Measurements from ENCODE around the gene ASXL3.

The ASXL3 gene

DNA sequence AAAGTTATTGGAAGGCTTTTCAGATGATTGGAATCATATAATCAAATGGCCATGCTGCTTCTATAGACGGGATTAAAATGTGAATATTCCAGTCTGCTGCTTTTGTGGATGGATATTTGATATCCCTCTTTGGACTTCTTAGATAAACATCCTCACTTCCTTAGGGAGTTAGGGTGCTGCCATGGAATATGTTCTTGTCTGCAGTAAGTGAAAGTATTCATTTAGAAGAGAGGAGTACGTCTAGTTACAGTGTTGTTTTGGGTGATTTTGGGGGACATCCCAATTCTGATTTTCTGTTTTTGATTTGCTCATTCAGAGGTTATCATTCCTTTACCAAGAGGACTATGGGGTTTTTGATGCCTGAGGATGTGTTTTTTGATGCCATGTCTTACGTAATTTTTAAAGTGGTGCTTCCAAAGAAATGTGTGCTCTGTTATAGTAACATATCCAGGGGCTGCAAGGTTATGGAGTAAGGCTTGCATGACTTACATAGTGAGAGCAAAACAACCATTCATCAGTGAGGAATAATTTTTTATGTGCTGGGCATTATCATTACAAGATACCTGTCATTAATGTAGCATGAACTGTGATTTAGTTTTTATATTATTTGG is 33.6 kb downstream of the ASXL3 start:
- Histone ChIP-seq H3K9ac (no peak overlapping the region), H2AFZ (no peak overlapping the region), H3K27ac (no peak overlapping the region), H3K4me2 (ENCODE audit: low read length) (no peak overlapping the region), H3K9me3 (ENCODE audit: control insufficient read depth, low read length) (no peaks in the 10 kb centered on the region), H3K79me2 (no peaks in the 10 kb centered on the region), H3K4me1 (no peaks in the 10 kb centered on the region), H3K36me3 (ENCODE audit: control insufficient read depth, insufficient read depth, low read length) (no peaks in the 10 kb centered on the region), H3K27me3 (ENCODE audit: control insufficient read depth, insufficient read depth, low read length) (no peaks in the 10 kb centered on the region), H3K4me3 (ENCODE audit: low read depth, low read length) (no peak overlapping the region)
- TF ChIP-seq, protein P1, sequence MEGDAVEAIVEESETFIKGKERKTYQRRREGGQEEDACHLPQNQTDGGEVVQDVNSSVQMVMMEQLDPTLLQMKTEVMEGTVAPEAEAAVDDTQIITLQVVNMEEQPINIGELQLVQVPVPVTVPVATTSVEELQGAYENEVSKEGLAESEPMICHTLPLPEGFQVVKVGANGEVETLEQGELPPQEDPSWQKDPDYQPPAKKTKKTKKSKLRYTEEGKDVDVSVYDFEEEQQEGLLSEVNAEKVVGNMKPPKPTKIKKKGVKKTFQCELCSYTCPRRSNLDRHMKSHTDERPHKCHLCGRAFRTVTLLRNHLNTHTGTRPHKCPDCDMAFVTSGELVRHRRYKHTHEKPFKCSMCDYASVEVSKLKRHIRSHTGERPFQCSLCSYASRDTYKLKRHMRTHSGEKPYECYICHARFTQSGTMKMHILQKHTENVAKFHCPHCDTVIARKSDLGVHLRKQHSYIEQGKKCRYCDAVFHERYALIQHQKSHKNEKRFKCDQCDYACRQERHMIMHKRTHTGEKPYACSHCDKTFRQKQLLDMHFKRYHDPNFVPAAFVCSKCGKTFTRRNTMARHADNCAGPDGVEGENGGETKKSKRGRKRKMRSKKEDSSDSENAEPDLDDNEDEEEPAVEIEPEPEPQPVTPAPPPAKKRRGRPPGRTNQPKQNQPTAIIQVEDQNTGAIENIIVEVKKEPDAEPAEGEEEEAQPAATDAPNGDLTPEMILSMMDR (IDR thresholded peaks at IDR 0.05) = no peak

DNA sequence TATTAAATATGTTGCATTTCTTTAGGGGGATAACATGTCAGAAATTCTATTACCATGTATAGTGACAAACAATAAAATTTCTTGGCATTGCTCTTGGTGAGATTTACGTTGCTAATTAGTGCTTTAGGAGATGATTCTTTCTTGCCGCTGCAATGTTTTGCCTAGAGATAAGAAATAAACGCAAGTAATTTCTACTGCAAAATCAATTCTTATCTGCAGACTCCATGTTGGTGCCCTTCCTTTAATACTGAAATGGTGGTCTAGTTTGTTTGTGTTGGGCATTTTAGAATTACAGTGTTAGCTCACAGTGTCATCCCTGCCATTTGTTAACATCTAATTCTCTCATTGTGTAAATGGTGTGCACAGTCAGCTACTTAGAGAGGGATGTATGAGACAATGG is 34.6 kb downstream of the ASXL3 start:
- no peak overlapping the region for H3K9ac ChIP-seq
- no peak overlapping the region for H3K4me2 ChIP-seq (ENCODE audit: low read length)
- H3K27ac ChIP-seq = no peak overlapping the region
- no peaks in the 10 kb centered on the region for H3K27me3 ChIP-seq (ENCODE audit: control insufficient read depth, insufficient read depth, low read length)
- no peaks in the 10 kb centered on the region for H3K9me3 ChIP-seq (ENCODE audit: control insufficient read depth, low read length)
- no peak overlapping the region for H3K4me3 ChIP-seq (ENCODE audit: low read depth, low read length)
- H3K4me1 ChIP-seq = no peaks in the 10 kb centered on the region
- no peak overlapping the region for H2AFZ ChIP-seq
- H3K79me2 ChIP-seq = no peaks in the 10 kb centered on the region
- no peaks in the 10 kb centered on the region for H3K36me3 ChIP-seq (ENCODE audit: control insufficient read depth, insufficient read depth, low read length)
- TF ChIP-seq, protein P1 (IDR thresholded peaks at IDR 0.05) = no peak

GRCh38 chr18:33616556-33616955 is 38.5 kb downstream of the ASXL3 start:
- no peaks in the 10 kb centered on the region for H3K9me3 ChIP-seq (ENCODE audit: control insufficient read depth, low read length)
- H3K79me2 ChIP-seq = no peaks in the 10 kb centered on the region
- H3K36me3 ChIP-seq (ENCODE audit: control insufficient read depth, insufficient read depth, low read length) = no peaks in the 10 kb centered on the region
- H3K27me3 ChIP-seq (ENCODE audit: control insufficient read depth, insufficient read depth, low read length) = no peaks in the 10 kb centered on the region
- no peak overlapping the region for H3K4me2 ChIP-seq (ENCODE audit: low read length)
- no peak overlapping the region for H2AFZ ChIP-seq
- TF ChIP-seq, protein P1 (IDR thresholded peaks at IDR 0.05) = no peak
- no peak overlapping the region for H3K9ac ChIP-seq
- no peaks in the 10 kb centered on the region for H3K4me1 ChIP-seq
- no peak overlapping the region for H3K4me3 ChIP-seq (ENCODE audit: low read depth, low read length)
- no peak overlapping the region for H3K27ac ChIP-seq

DNA sequence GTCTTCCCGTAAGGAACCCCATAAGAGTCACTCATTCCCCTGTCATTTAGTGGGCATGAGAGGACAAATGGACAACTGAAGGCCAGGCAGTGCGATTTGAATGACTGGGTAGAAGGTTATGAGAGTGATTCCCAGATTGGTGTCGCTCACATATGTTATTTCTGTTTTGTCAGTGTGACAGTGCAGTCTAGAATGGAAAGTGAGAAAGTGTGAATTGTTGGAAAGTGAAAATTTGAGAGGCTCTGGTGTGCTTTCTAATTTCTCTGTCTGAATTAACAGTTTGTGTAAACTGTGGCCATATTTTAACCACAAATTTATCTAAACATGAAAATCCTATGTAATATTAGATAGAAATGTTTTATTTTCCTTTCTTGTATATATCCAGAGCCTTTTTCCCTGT is 49.1 kb downstream of the ASXL3 start:
- Histone ChIP-seq H3K27ac (no peak overlapping the region), H3K79me2 (no peaks in the 10 kb centered on the region), H3K9me3 (ENCODE audit: control insufficient read depth, low read length) (no peaks in the 10 kb centered on the region), H3K27me3 (ENCODE audit: control insufficient read depth, insufficient read depth, low read length) (no peaks in the 10 kb centered on the region), H2AFZ (no peak overlapping the region), H3K9ac (no peak overlapping the region), H3K4me3 (ENCODE audit: low read depth, low read length) (no peak overlapping the region), H3K4me2 (ENCODE audit: low read length) (no peak overlapping the region), H3K36me3 (ENCODE audit: control insufficient read depth, insufficient read depth, low read length) (no peaks in the 10 kb centered on the region), H3K4me1 (no peaks in the 10 kb centered on the region)
- TF ChIP-seq, protein P1 (IDR thresholded peaks at IDR 0.05) = no peak

DNA sequence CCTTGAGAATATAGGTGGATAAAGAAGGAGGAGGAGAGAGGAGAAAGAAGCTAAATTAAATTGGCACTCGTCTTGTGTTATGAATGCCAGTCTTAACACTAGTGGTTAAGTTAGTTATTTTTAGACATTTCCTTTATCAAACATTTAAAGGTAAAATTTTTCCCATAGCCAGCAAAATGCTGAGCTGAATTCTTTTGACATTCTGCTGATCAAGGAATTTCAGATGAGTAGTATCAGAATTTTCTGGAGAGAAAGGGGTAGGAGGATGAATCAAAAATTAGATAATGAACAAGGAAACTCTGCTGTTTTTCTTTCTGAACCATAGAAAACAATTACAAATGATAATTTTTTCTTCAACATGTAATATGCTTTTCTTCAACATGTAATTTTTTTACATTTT is 52.5 kb downstream of the ASXL3 start:
- no peak overlapping the region for H2AFZ ChIP-seq
- TF ChIP-seq, protein P1 (IDR thresholded peaks at IDR 0.05) = no peak
- no peak overlapping the region for H3K27ac ChIP-seq
- no peak overlapping the region for H3K4me2 ChIP-seq (ENCODE audit: low read length)
- no peaks in the 10 kb centered on the region for H3K9me3 ChIP-seq (ENCODE audit: control insufficient read depth, low read length)
- H3K36me3 ChIP-seq (ENCODE audit: control insufficient read depth, insufficient read depth, low read length) = no peaks in the 10 kb centered on the region
- H3K4me3 ChIP-seq (ENCODE audit: low read depth, low read length) = no peak overlapping the region
- no peaks in the 10 kb centered on the region for H3K4me1 ChIP-seq
- H3K9ac ChIP-seq = no peak overlapping the region
- H3K79me2 ChIP-seq = no peaks in the 10 kb centered on the region
- no peaks in the 10 kb centered on the region for H3K27me3 ChIP-seq (ENCODE audit: control insufficient read depth, insufficient read depth, low read length)
